GM19455 (cell line): Measurements from ENCODE around the gene TBL2.
"Not testable (repeated sequence)": the region's sequence is repeated elsewhere in the genome, so short reads cannot be mapped to it uniquely, and the experiment has no call there.

Experiments
- ATAC-seq: cut with Tn5 transposase; IDR thresholded peaks from one replicate; pipeline ENCODE4 v1.9.1; 2021; ENCODE audit not compliant: unreplicated experiment

Gene TBL2

GRCh38 chr7:73570977-73571376 is 7.4 kb downstream of the TBL2 start:
- no peak for ATAC-seq

DNA sequence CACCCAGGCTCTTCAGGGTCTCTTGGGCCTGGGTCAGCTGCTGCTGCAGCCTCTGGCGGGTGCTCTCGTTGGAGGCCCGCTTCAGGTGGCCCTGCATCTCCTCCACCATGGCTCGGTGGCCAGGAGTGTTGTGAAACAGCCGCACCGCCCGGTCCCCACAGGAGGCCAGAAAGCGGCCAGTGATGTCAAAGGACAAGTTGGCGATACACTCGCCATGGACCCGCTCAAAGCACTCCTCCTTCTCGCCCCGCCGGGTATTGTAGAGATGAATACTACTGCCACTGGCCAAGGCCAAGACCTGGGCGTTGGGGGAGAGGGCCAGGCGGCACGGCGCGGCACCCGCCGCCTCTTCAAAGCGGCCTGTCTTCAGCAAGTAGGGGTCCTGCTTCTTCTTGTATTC is 7.9 kb downstream of the TBL2 start:
- ATAC-seq: no peak

DNA sequence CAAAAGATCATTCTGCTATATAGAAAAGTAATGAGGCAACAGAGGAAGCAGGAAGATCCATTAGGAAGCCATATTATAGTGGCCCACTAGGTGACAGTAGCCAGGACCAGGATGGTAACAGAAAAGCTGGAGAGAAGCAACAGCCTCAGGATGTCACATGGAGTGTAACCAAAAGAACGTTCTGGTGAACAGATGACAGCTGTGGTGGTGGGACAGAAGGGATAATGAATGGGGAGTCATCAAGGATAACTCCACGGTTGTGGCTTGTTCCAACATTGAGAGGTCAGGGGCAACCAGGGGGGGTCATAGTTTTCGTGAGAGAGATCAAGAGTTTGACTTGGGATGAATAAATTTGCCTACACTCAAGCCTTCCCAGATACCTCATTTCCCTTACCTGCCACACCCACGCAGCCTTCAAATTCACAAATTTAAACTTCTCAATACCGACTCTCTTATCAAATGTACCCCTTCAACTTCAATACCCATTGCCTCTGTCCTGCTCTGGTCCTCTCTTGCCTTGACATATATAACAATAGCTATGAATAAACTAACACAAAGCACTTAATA is 9.3 kb downstream of the TBL2 start:
- no peak for ATAC-seq

DNA sequence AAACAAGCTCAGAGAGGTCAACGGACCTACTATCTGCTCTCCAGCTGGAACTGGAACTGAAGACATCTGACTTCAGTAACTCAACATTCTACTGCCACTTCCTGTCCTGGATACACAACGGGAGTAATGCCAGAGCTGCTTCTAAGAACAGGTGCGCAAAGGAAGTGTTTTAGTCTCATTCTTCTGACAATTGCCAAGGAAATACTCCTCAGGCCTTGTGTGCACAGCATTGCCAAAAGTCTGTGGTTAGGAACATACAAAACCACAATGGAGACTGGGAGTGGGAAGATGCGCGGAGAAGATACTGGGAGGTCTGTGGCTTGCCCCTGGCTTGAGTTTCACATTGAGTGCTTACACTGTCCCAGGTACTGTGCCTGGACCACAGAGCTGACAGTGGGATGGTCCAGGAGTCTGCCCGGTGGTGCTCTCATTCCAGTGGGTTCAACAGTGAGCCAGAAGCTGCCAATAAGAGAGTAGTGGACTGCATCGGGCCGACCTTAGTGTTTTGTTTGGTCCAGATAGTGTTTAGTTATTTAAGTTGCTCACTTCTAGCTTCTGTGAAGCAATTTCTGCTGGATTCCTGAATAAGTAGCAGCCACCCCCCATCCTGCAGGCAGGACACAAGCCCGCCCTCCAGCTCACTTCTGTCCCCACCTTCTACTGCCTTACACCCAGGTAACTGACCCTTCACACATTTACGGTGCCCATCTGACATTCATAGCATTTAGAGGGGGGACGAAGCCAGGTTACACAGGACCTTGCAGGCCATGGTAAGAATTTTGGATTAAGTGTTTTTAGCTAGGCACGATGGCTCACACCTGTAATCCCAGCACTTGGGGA is 10.3 kb downstream of the TBL2 start:
- ATAC-seq: no peak

DNA sequence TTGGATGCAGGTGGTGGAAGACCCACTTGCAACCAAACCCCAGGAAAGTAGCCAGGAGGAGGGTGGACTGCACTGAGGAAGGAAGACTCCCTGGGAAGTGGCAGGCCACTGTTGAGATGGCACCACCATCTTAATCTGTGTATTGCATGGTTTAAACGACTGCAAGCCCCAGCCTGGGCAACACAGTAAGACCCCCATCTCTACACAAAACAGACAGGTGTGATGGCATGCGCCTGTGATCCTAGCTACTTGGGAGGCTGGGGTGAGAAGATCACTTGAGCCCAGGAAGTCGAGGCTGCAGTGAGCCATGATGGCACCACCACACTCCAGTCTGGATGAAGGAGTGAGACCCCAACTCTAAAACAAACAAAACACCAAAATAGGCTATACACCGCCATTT is 11.2 kb downstream of the TBL2 start:
- ATAC-seq: no peak

DNA sequence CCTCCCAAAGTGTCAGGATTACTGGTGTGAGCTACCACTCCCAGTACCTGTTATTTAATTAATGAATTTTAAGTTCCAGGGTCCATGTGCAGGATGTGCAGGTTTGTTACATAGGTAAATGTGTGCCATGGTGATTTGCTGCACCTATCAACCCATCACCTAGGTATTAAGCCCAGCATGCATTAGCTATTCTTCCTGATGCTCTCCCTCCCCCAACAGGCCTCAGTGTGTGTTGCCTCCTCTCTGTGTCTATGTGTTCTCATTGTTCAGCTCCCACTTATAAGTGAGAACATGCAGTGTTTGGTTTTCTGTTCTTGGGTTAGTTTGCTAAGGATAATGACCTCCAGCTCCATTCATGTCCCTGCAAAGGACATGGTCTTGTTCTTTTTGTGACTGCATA is 11.9 kb downstream of the TBL2 start:
- ATAC-seq: not testable (repeated sequence)

GRCh38 chr7:73565675-73566340 is 12.6 kb downstream of the TBL2 start:
- no peak for ATAC-seq

DNA sequence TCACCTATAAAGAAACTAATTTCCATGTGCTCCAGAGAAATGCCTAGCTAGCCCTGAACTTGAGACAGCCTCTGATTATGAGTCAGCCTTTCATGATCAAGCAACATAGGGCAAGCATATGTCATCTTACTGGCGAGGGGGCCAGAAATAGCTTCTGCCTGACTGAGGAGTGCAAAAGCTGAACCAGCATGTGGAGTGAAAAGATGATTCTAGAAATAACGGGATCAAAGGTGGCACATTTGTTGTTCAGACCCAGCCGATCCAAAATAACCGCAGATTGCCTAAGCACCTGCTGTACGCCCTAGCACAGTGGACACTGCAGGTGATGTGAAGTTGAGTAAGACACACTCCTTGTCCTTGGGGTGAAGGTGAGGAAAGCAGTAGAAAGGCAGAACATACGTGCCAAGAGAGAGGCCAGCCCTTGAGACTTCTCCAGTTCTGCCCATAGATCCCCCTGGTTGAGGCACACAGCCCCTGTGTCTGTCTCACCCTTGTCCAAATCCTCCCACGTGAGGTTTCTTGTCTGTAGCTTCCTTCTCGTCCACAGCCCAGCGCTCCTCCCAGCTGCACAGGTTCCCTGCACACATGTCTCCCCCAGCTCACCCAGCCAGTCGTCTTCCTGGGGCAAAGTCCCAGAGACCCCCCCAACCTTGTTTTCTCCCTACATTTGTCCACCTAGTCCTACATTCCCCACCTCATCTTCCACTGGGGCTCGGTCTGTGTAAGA is 18.1 kb downstream of the TBL2 start:
- no peak for ATAC-seq

- peak; percentile 43 for ATAC-seq
These were observed 20.8 kb downstream of the TBL2 start, which contains the start of gene BCL7B for GRCh38 chr7:73557397-73558257. Gene BCL7B (minus strand): TSS chr7:73557690. CDS start chr7:73557578, 112 bp downstream.

- peak; percentile 84 for ATAC-seq
These were observed 21.3 kb downstream of the TBL2 start for GRCh38 chr7:73557108-73557396.

- no peak for ATAC-seq
These were observed 21.9 kb downstream of the TBL2 start for GRCh38 chr7:73556208-73557107.

DNA sequence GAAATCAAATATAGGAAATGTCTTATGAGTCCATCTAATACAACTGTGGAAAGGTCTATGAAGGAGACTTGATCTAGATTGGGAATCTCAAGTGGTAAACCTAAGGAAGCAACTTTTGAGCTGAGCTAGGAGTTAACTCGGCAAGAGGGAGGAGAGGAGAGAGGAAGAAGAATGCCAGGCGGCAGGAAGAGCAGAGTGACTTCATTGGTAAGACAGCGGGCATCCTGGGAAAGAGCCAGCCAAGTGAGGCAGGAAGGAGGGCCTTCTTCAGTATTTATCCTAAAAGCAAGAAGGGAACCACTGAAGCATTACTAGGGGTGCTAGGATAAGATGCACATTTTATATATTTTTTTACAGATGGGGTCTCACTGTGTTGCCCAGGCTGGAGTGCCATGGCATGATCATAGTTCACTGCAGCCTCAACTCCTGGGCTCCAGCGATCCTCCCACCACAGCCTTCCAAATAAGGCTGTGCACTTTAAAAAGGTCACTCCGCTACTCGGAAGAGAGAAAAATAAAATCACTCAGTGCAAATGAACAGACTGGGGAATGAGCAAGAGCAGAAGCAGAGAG is 22.9 kb downstream of the TBL2 start:
- no peak for ATAC-seq

DNA sequence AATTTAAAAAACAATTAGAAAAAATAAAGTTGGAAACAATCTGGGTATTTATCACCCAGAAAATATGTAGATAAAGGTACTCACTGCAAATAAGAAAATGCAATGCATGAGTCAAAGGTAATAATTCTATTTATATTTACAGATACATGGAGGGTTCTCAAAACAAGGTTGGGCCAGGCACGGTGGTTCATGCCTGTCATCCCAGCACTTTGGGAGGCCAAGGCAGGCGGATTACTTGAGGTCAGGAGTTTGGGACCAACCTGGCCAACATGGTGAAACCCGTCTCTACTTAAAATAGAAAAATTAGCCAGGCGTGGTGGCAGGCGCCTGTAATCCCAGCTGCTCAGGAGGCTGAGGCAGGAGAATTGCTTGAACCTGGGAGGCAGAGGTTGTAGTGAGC is 28.3 kb downstream of the TBL2 start:
- not testable (repeated sequence) for ATAC-seq

- no peak for ATAC-seq
These were observed 29.2 kb downstream of the TBL2 start for GRCh38 chr7:73549176-73549575.

GRCh38 chr7:73547841-73548240 is 30.5 kb downstream of the TBL2 start:
- ATAC-seq: no peak

GRCh38 chr7:73544678-73545077 is 33.7 kb downstream of the TBL2 start:
- no peak for ATAC-seq

DNA sequence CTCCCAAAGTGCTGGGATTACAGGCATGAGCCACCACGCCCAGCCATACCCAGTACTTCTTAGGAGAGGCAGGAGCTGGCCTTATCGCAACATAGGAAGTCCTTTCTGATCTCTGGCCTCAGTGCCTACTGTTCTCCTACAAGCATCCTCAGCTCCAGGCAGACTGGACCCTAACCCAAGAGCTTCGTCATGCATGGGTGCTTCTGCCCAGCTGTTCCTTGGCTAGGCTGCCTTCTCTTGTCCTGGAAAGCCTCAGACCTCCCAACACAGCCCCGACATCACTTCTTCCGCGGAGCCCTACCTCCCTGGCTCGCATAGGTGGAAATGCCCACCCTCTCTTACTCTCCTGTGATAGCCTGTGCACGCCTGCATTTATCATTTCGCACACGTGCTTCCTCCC is 36.7 kb downstream of the TBL2 start:
- ATAC-seq: no peak

DNA sequence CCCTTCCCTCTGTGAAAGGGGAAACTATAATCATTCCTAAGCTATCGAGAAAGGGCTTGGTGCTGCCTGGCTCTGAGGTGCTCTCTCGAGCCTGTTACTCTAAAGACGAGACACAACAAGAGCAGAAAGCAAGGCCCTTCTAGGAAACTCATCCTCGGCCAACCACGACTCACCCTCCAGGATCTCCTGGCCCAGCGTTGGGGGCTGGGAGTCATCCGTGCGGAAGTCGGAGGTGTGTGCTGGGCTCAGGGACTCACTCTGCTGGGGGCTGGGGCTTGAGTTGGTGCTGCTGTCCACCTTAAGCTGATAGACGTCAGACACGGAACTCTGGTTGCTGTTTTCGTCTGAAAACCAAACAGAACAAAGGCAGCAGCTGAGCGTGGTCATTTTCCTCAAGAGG is 38.7 kb downstream of the TBL2 start:
- no peak for ATAC-seq

DNA sequence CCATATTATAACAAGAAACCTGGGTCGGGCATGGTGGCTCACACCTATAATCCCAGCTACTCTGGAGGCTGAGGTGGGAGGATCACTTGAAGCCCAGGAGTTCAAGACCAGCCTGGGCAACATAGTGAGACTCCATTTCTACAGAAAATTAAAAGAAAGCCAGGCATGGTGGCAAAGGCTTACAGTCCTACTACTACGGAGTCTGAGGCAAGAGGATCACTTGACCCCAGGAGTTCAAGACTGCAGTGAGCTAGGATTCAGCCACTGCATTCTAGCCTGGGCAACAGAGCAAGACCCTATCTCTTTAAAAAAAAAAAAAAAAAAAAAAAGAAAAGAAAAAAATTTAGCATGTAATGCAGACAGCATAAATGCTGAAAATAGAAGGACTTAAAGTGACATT is 39.9 kb downstream of the TBL2 start:
- ATAC-seq: not testable (repeated sequence)
